Erythroblast (primary cell): Measurements from ENCODE around the gene ITSN1.

ENCODE experiments used
- DNase-seq, 2 experiments: peaks; one replicate each; lab custom pipeline; 2025; lab: John Stamatoyannopoulos, UW
- GATA1 ChIP-seq: IDR thresholded peaks from 2 replicates; pipeline ENCODE4 v1.6.1; 2011; ENCODE audit warnings: low read depth, mild to moderate bottlenecking, control low read depth, low read length, moderate library complexity
- POLR2A ChIP-seq: IDR thresholded peaks from 2 replicates; pipeline ENCODE4 v1.6.1; 2011; ENCODE audit warnings: mild to moderate bottlenecking, low read length

Gene ITSN1

DNA sequence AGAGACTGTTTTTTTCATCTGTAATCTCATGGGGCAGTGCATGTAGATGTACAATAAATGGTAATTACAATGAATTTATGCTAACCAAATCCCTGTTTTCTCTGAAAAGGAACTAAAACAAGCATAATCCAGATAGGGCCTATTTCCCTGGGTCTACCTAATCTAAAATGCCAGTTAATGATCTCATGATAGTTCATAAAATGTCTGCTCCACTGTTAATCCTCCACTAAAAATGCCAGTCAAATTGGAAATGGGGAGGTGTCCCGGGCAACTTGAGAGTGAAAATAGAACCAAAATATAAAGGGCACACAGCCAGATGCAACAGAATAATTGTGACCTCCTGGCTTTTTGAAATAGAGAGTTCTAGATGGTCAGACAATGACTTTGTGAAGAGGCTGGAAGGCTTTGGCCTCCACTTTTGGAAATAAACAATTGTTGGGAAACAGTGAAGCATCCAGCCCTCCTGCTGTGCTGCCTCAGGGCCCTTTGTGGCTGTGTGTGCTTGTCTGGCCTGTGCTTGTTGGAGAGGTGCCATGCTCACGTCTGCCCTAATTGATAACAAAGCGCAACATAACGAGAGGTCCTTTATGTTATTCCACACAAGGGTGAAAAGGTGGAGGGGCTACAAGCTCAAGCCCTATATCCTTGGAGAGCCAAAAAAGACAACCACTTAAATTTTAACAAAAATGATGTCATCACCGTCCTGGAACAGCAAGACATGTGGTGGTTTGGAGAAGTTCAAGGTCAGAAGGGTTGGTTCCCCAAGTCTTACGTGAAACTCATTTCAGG lies 175.6 kb downstream of the ITSN1 start:
- DNase-seq: peak; percentile 83 to 90
- TF ChIP-seq POLR2A (no peak), GATA1 (no peak)

DNA sequence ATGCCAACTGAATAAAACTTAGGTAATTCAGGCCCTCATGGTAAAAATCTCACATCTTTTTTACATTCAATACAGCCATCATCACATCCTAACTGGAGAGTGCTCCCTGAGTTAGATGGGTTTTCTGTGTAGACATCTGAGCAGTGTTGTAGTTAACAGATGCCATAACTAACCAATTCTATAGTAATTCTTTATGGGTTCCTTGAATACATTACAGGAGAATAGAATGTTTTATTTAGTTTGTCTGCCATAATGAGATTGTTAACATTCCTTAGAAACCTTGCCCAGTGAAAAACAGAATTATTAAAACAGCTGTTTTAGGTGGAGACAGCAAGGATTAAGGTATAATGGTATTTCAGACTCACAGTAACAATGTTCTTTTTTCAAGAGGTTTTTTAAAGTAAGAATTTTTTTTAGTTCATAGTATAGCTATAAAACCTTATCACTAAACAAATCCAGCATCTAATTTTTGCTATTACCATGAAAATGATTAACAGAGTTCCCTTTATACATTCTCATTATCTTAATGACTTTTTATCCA lies 178.0 kb downstream of the ITSN1 start:
- no peak for TF ChIP-seq GATA1
- TF ChIP-seq POLR2A: no peak
- DNase-seq: no peak

DNA sequence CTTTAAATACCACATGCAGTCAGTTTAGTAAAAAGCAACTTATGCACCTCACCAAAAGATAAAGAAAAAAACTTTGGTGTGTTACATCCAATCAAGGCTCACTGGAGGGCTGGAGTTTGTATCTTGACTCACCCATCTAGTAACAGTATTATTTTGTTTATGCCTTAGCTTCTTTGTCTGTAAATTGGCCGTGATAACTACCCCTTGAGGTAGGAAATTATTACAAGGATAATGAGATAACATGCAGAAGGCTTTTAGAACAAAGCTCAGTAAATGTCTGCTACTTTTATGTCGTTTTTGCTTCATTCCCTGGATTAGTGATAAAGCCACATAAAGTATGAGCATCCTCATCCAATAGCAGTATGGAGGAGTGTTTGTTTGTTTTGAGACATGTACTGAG lies 178.5 kb downstream of the ITSN1 start:
- TF ChIP-seq POLR2A (no peak), GATA1 (no peak)
- DNase-seq: no peak

DNA sequence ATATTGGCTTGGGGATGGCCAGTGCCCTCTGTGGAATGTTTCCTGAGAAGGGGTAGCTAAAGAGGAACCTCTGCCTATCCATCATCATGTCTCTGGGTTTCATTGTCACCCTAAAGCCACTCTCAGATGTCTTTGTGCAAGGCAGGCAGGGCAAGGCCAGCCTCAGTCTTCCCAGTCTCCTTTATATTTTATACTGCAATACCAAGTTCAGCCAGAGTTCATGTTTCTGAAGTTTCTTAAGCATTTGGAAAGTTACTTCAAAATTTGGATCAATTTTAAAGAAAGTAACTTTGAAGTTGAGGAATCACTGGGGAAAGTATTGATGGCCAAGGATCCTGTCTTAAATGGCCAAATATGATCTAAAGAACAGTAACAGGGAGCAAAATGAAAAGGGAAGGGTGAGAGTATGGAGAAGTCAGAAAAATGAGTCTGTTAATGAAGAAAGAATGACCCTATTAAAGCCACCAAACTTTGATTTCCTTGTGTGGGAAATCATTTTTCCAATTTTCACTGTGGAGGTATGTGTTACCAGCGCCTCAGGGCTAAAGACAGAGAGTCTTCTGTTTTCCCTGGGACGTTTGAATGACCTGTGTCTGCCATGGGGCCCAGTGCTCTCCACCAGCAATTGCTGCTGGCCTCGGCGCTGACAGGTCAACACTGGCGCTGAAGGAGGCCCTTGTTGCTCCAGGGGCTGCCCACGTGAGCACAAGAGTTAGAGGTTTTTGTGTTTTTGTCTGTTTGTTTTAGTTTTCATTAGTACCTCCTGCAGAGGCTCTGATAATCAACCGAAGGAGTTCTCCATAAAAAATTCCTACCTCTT lies 179.4 kb downstream of the ITSN1 start:
- TF ChIP-seq GATA1: no peak
- TF ChIP-seq POLR2A: no peak
- no peak for DNase-seq

DNA sequence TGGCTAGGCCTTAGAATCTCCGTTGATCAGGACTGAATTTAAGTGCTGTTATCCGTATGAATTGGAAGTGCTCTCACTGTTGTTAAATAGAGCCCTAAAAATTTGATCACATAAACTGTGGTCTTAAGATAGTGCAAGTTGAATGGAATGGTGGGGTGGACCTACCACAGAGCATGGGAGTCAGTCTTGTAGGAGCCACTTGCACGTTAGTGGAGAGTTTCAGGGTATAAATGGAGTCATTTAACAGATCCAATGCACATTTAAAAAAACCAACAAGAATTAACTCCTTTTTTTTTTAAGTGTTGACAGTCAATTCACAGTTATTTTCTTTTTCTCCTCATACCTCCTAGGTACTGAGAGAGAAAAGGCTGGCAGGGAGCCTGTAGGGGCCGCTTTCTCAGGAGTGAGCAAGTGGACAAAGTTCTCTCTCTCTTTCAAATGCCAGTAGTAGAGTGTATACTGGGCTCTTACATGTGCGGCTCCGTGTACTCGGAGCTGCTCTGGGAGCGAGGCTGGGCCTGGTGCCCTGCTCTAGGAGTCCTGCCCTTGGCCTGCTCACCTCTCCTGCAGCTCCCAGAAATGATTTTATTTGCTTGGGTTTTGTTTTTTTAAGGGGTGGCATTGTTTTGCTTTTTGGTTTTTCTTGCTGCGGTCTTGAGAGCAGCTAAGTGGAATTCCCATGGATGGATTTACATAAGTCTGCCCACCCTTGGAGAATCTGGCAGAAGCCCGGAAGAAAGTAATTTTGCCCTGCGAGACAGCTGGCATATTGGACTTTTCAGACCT lies 182.0 kb downstream of the ITSN1 start:
- TF ChIP-seq POLR2A (no peak), GATA1 (no peak)
- DNase-seq: no peak

DNA sequence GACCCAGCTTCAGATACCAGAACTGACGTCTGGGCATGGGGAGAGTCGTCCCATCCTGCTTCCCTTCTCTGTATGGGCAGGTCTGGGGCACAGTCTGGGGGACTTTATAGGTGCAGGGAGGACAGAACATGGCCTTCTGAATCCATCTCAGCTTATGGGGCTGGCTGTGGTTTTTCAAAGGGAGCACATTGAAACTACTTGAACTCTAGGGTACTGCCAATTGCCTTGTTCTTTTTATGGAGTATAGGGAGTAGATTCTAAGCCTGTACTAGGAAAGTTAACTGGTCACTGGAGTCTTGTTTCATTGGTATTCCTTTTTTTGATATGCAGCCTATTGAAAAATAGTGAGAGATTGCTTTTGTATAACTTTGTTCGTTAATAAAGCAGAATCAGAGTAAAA lies 183.1 kb downstream of the ITSN1 start:
- TF ChIP-seq GATA1 (no peak), POLR2A (no peak)
- no peak for DNase-seq

DNA sequence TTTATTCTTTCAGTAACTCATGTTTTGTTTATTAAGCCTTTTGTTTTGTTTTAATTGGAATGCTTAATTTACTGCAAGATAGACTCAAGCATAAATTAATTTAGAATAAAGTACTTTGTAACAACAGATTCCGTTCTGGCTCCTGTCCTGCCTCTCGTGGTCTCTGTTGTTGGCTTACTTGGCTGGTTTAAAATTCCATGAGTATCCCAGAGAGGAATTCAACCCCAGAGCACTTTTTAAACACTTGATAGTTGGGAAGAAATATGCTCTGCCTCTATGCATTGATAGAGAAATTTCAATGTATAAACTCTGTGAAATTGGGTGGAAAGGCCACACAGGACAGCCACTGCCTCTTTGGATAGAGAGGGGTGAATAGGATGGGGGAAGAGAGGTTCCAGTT lies 183.6 kb downstream of the ITSN1 start:
- DNase-seq: no peak
- no peak for TF ChIP-seq GATA1
- no peak for TF ChIP-seq POLR2A

DNA sequence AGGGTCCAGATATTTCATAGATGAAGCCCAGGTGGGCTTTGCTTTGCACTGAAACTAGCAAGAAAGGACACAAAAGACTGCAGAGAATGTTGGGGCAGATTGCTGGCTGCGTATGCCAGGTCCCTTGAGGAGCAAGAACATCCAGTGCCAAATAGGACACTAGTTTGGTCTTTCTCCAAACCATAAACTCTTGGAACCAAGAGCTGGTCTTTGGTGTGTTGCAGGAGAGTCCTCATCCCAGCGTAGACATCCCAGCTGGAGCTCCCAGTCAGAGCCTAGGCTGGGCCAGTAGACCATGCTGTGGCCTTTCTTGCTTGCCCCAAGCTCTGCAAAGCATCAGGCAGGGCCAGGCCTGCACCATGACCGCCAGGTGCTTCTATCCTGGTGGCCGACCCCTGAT lies 185.8 kb downstream of the ITSN1 start:
- no peak for DNase-seq
- TF ChIP-seq POLR2A (no peak), GATA1 (no peak)

DNA sequence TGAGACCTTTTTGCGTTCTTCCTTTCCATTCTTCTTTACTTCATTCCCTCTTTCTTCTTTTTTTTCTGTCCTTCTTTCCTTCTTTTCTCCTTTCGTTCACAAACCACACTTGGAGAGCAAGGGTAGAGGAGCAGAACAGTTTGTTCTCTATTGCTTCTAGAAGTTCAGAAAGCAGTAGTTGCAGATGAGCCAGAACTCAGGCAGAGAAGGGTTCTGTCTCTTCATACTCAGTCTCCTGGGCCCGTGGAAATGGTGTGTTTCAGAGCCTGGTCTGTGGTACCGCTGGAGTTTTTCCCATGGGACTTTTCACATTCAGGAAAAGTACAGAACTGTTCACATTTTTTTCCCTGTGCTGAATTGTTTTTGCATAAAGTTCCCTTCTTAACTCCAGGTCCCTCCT lies 186.3 kb downstream of the ITSN1 start:
- TF ChIP-seq POLR2A (no peak), GATA1 (no peak)
- DNase-seq: no peak

DNA sequence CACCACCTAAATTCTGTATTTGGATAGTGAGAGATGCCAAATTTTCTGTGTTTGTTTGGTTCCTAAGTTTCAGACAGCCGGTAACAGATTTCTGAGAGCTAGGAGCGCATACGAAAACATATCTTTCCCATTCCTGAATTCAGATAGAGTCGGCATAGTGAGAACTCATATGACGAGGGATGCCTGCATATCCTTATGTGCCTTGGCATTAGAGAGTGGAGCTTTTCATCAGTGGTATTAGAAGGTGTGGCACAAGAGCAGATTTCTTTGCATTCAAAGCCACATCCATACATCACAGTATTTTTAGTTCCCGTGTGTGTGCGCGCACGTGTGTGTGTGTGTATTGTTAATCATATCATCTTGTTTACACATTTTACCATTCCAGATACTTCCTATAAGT lies 187.5 kb downstream of the ITSN1 start:
- DNase-seq: no peak
- TF ChIP-seq POLR2A (no peak), GATA1 (no peak)

DNA sequence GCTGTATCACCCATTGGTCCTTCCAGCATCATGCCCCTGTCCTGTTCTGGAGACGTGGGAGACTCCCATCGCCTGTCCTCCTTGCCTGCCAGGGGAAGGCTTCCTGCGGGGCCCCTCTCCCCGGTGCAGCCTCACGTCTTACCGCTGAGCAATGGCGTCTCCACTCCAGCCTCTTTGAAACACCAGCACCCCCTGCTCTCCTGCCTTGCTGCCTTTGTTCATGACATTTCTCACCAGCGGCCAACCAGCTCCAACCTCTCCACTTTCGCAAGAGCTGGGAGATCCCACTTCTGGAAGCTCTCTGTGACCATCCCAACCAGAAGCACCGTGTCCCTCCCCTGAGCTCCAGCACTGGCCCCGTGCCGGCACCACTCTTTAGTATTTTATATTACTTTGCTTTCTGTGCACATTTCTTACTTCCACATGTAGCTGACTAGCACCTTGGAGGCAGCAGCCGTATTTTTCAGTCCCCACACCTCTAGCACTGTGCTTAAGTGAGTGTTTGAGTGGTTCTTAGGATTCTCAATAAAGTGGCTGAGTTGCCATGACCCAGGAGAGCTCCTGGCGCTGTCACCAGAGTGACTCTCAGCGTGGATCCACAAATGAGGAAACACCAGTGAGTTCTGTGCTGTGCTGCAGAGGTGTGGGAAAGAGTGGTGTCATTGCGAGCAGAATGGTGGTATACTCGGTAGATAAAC lies 189.8 kb downstream of the ITSN1 start:
- DNase-seq: no peak
- TF ChIP-seq GATA1 (no peak), POLR2A (no peak)

DNA sequence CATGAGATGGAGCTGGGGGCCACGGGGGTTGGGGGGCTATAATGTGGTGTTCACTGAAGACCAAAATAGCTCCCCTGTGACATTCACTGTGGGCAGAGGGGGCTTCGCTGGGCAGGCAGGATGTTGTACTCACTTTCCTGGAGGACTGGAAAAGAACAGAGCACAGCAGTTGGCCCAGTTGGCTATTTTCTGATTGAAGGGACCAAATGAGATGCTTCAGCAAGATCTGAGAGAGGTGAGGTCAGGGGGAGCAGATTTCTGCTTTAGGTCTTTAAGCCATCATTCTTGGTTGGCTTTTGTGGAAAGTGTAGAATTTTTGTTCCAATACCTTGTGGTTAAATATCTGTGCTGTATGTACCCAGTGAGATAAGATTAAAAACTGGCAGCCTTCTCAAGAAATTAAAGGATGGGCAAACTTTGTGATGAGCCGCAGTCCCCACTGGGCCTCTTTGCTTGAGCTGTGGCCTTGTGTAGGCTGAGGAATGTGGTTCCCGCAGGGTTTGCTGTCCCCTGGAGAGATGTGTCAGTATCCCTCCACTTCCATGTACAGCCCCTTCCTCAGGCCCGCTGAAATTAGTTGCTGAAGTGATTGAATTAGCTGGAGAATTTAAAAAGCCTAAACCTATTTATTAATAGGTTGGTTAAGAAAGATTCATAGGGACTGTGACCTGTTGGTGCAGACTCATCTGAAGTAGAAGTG lies 192.7 kb downstream of the ITSN1 start:
- no peak for TF ChIP-seq GATA1
- no peak for TF ChIP-seq POLR2A
- no peak for DNase-seq

DNA sequence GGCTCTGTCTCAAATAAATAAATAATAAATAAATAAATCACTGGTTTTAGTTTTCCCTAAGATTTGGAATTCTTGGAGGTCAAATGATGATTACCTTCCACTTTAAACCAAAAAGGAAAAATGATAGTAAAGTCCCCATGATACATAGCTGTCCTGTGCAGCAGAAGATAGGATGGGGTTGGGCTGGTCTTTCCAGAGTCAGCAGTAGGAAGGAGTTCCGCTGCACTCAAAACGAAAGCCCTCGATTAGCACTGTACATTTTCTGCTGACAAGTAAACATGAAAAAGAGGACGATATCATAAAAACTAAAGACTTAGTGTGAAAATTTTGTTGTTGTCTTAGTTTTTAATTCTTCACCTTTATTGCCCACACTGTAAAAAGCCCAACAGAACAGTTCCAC lies 193.6 kb downstream of the ITSN1 start:
- TF ChIP-seq GATA1: no peak
- no peak for DNase-seq
